Effector memory CD8-positive, alpha-beta T cell (primary cell): ENCODE measurements around the gene LETMD1.

Experiments used
- ATAC-seq: fragments of 150-1000 bp; cut with Tn5 transposase; replicated peaks from 2 replicates; pipeline ENCODE4 v1.10.0; 2021; ENCODE audit warnings: mild to moderate bottlenecking, moderate library complexity
- DNase-seq, 3 experiments: peaks; one replicate each; pipeline ENCODE4 v3.0.0; 2021
- H3K27ac Mint-ChIP-seq, 2 donors: one replicate each; pipeline ENCODE4 v1.8.0; 2022; ENCODE audit warnings: mild to moderate bottlenecking in 2 of 2, mixed read lengths in 2 of 2, moderate library complexity in 2 of 2
- H3K27me3 Mint-ChIP-seq, 2 donors: one replicate each; pipeline ENCODE4 v1.8.0; 2022; ENCODE audit warnings: mixed read lengths in 2 of 2
- H3K36me3 Mint-ChIP-seq: one replicate; pipeline ENCODE4 v1.8.0; 2022; ENCODE audit warnings: mild to moderate bottlenecking, moderate library complexity, mixed read lengths; ENCODE audit not compliant: insufficient read depth
- H3K4me1 Mint-ChIP-seq, 2 donors: one replicate each; pipeline ENCODE4 v1.8.0; 2022; ENCODE audit warnings: low read depth in 2 of 2, mixed read lengths in 2 of 2
- H3K4me3 Mint-ChIP-seq, 2 donors: one replicate each; pipeline ENCODE4 v1.8.0; 2022; ENCODE audit warnings: mild to moderate bottlenecking in 2 of 2, mixed read lengths in 2 of 2, moderate library complexity in 2 of 2
- H3K9me3 Mint-ChIP-seq, 2 donors: one replicate each; pipeline ENCODE4 v1.8.0; 2022; ENCODE audit warnings: mixed read lengths in 2 of 2

The LETMD1 gene

DNA sequence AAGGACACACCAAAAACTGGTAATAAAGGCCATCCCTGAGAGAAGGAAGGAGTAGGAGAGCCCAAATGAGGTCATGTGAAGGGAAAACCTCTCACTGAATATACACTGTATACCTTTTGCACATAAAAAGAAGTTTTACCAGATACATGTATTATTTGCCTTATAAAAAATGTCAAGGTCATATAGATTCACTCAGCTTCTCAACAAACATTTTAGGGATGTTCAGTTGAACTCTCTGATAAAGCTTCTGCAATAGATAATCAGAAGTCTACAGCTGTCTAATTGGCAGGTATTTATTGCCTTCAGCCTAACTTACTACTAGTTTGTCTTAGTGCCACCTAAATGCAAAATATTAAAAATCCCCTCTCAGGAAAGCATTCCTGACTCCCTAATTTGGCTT lies 30.7 kb upstream of the LETMD1 start:
- H3K9me3 Mint-ChIP-seq: no peaks in the 10 kb centered on the region
- H3K27ac Mint-ChIP-seq: peak overlapping the region; percentile 12 to 25
- no peak overlapping the region for H3K4me3 Mint-ChIP-seq
- H3K36me3 Mint-ChIP-seq: peaks cover 17% of the 10 kb centered on the region
- H3K4me1 Mint-ChIP-seq: peaks cover 15 to 24% of the 10 kb centered on the region in 2 donors
- ATAC-seq (no peak), DNase-seq (no peak)
- no peaks in the 10 kb centered on the region for H3K27me3 Mint-ChIP-seq

DNA sequence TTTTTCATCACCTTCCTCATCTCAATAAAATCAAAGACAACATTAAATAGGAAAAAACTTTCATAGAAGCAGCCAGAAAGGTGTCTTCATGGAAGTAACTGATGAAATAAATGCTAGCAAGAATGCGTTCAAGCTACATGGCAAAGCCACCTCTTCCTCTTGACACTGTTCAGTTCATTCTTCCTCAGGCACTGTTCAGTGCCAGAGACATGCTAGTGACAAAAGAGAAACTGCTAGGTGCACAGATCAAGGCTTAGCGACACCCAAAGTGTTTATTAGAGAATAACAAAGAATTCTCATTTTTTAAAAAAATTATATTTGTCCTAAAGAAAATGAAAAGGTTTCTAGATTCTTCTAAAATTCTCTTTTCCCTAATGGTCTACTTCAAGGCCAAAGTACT lies 29.2 kb upstream of the LETMD1 start:
- H3K27ac Mint-ChIP-seq: peak overlapping the region in 1 of 2 donors; percentile 25
- ATAC-seq (no peak), DNase-seq (no peak)
- H3K4me1 Mint-ChIP-seq: peaks cover 15 to 30% of the 10 kb centered on the region in 2 donors
- H3K4me3 Mint-ChIP-seq: no peak overlapping the region
- no peaks in the 10 kb centered on the region for H3K27me3 Mint-ChIP-seq
- no peaks in the 10 kb centered on the region for H3K9me3 Mint-ChIP-seq
- peaks cover 17% of the 10 kb centered on the region for H3K36me3 Mint-ChIP-seq

DNA sequence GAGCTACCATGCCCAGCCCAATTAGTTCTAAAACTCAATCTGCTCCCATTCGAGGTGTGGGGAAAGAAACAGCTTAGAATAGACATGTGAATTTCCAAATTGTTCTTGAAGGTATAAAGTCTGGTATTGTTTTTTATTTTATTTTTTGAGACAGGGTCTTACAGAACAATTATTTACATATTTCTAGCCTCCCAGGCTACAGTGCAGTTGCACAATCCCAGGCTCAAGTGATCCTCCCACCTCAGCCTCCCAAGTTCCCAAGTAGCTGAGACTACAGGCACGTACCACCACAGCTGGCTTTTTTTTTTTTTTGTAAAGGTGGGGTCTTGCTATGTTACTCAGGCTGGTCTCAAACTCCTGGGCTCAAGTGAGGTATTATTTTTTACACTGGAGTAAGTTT lies 28.2 kb upstream of the LETMD1 start:
- H3K27me3 Mint-ChIP-seq: no peaks in the 10 kb centered on the region
- DNase-seq (no peak), ATAC-seq (no peak)
- no peak overlapping the region for H3K4me3 Mint-ChIP-seq
- peak overlapping the region in 1 of 2 donors; percentile 28 for H3K27ac Mint-ChIP-seq
- H3K4me1 Mint-ChIP-seq: peaks cover 25 to 39% of the 10 kb centered on the region in 2 donors
- peaks cover 21% of the 10 kb centered on the region for H3K36me3 Mint-ChIP-seq
- no peaks in the 10 kb centered on the region for H3K9me3 Mint-ChIP-seq

DNA sequence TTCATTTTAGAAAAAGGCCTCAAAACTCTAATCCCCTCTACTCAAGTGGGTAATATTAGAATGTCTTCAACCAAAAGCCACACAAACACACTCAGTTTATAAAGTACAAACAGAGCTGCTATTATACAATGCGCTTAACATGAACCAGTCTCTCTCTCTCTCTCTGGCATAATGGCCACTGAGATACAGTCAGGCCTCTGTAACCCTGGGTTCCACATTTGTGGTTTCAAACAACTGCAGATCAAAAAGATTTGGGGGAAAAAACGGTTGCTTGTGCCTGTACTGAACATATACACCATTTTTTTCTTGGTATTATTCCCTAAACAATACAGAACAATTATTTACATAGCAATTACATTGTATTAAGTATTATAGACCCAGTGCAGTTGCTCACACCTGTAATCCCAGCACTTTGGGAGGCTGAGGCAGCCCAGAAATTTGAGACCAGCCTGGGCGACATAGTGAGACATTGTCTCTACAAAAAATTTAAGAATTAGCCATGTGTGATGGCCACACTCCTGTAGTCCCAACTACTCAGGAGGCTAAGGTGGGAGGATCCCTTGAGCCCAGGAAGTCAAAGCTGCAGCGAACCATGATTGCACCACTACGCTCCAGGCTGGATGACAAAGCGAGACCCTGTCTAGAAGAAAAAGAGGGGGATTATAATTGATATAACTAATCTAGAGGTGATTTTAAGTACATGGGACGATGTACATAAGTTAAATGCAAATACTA lies 27.5 kb upstream of the LETMD1 start:
- Mint-ChIP-seq H3K27ac (peak overlapping the region in 1 of 2 donors; percentile 28), H3K4me1 (peaks cover 31 to 46% of the 10 kb centered on the region in 2 donors), H3K36me3 (peaks cover 21% of the 10 kb centered on the region), H3K27me3 (no peaks in the 10 kb centered on the region), H3K9me3 (no peaks in the 10 kb centered on the region), H3K4me3 (no peak overlapping the region)
- DNase-seq: no peak
- ATAC-seq: no peak

DNA sequence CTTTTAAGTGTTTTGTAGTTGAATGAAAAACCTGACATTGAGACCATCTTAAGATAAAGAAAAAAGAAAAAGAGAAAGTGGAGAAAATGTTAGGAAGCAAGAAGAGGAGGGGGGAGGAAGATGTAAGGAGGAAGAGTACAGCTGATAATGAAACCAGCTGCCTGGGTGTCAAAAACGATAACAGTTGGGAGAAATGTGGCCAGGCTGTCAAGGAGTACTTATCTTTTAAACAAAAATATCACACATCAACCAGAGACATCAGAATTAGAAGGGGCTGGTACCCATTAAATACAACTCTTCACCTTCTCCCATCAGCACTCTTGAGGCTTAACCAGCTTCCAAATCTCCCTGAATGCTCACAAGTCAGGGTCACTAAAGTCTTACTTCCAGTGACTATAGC lies 26.4 kb upstream of the LETMD1 start:
- peaks cover 36 to 52% of the 10 kb centered on the region in 2 donors for H3K4me1 Mint-ChIP-seq
- H3K4me3 Mint-ChIP-seq: peak overlapping the region; percentile 19 to 22
- ATAC-seq (no peak), DNase-seq (no peak)
- H3K36me3 Mint-ChIP-seq: peaks cover 21% of the 10 kb centered on the region
- no peaks in the 10 kb centered on the region for H3K27me3 Mint-ChIP-seq
- H3K27ac Mint-ChIP-seq: peak overlapping the region; percentile 24 to 76
- H3K9me3 Mint-ChIP-seq: no peaks in the 10 kb centered on the region

DNA sequence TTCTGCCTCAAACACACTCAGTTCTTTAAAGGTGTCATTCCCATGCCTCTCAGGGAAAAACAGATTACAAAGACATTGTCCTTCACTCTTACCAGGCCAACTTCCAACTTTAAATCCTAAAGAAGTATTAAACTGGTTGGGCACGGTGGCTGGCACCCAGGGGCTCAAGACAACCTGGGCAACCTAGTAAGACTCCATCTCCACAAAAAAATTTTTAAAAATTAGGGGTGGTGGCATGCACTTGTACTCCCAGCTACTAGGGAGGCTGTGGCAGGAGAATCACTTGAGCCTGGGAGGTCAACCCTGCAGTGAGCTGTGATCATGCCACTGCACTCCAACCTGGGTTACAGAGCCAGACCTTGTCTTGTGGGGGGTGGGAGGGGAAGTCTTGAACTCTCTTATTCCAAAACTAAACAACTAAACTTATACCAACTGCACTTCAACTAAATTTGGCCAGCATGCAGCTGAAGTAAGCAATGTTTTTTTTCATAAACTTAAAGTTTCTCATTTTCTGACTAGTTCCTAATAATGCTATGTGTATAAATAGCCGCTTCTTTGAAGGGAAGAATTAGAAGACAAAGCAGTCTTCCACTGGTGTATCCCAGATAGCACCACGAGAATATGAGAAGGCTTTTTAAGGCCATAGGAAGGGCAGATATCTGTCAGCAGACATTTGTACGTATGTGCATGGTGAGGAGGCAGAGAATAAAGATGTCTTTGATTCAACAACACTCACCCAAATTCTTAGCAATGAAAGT lies 24.3 kb upstream of the LETMD1 start:
- peaks cover 37 to 49% of the 10 kb centered on the region in 2 donors for H3K4me1 Mint-ChIP-seq
- ATAC-seq: no peak
- H3K27me3 Mint-ChIP-seq: peaks cover 3 to 6% of the 10 kb centered on the region in 2 donors
- peak overlapping the region; percentile 96 for H3K27ac Mint-ChIP-seq
- no peaks in the 10 kb centered on the region for H3K9me3 Mint-ChIP-seq
- no peak for DNase-seq
- H3K36me3 Mint-ChIP-seq: peaks cover 10% of the 10 kb centered on the region
- H3K4me3 Mint-ChIP-seq: peak overlapping the region; percentile 97 to 100

DNA sequence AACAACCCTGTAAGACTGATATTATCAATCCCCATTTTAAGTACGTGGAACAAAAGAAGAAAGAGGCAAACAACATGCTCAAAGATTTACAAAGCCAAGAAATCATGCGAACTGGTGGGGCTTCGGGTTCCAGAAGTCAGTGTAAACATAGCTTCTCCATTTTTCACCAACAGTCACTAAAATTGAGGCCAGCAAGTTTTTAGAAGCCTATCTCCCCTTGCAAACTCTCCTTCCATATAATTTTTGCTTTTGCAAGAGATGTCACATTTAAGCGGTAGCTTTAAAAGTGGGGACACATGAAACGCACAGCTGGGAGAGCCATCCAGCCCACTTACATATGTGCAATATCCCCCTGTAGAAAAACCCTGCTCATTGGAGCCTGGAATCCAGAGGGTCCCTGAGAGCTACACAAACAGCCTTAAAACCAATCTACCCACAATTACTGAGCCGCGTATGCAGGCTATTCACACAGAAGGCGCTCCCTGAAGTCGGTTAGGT lies 22.7 kb upstream of the LETMD1 start:
- peaks cover 9% of the 10 kb centered on the region for H3K36me3 Mint-ChIP-seq
- H3K27me3 Mint-ChIP-seq: peaks cover 6 to 8% of the 10 kb centered on the region in 2 donors
- H3K27ac Mint-ChIP-seq: peak overlapping the region; percentile 96
- ATAC-seq: no peak
- H3K9me3 Mint-ChIP-seq: no peaks in the 10 kb centered on the region
- H3K4me1 Mint-ChIP-seq: peaks cover 37 to 48% of the 10 kb centered on the region in 2 donors
- peak overlapping the region; percentile 97 to 100 for H3K4me3 Mint-ChIP-seq
- no peak for DNase-seq

DNA sequence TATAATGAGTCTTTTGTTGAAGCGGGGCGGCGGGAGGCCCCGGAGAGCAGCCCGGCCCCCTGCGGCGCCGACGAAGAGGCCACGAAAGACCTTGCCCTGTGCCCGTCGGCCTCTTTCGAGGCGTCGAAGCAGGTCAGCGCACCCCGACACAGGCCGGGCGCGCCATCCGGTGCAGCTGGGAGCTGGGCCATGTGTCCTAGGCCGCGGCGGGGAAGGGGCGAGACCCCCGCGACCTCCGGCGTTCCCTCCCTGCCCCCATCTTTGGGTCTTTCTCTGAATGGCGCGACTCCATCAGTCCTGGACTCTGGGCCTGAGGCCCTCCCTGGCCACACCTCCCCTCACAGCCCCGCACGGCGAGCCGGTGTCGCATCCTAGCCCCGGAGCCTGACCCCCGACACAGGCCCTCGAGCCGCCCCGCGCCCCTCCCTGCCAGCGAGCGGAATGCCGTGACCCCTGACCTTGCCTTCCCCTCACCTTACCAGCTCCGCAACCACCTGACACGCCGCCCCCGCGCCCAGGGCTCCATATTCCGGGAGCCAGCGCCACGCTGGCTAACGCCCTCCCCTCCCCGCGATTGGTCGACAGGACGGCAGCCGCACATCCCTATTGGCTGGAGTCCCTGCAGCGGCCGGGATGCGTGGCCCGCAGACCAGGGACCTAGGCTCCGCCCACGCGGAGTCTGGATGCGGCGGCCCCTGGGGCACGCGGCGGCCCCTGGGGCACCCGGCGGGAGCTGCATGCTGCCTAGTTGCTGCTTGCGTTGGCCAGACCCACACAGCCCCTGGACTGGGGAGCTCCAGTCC lies 22.1 kb upstream of the LETMD1 start, which contains the start of gene SLC11A2:
Gene SLC11A2, minus strand, starts transcription at position 549 of the 803 bp plus-strand sequence. CDS start 15,656 bp downstream, outside the sequence.
- Mint-ChIP-seq H3K4me3 (peak within 1 kb of the TSS; percentile 97 to 100), H3K9me3 (no peaks in the 10 kb centered on the region), H3K27ac (peak within 1 kb of the TSS; percentile 96), H3K36me3 (peaks cover 9% of the 10 kb centered on the region), H3K4me1 (peaks cover 35 to 41% of the 10 kb centered on the region in 2 donors), H3K27me3 (peaks cover 6 to 8% of the 10 kb centered on the region in 2 donors)
- ATAC-seq (peak; percentile 92), DNase-seq (peak; percentile 80 to 84 (median 83))

DNA sequence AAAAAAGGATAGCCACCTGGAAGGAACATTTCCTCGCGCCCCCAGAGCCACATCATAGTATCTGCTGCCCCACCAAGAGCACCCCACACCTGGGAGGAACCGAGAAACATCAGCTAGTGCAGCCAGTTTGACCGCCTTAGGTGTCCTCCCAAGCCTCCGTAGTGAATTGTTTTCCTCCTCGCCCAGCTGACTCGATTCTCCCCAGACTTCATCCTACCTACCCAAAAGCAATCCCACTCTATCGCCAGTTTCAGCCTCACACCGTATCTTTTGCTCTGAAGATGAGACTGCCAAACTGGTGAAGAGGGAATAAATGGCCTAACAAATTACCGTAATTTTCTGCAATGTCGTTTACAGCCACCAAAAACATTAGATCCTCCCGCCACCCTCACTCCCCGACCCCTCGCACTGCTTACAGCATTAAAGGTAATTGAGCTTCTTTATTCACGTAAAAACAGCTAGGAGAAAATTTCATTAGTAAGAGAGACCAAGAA lies 20.7 kb upstream of the LETMD1 start:
- peaks cover 9% of the 10 kb centered on the region for H3K36me3 Mint-ChIP-seq
- peaks cover 6 to 8% of the 10 kb centered on the region in 2 donors for H3K27me3 Mint-ChIP-seq
- peak overlapping the region; percentile 33 to 64 for H3K4me3 Mint-ChIP-seq
- DNase-seq (no peak), ATAC-seq (no peak)
- peaks cover 26 to 33% of the 10 kb centered on the region in 2 donors for H3K4me1 Mint-ChIP-seq
- no peaks in the 10 kb centered on the region for H3K9me3 Mint-ChIP-seq
- H3K27ac Mint-ChIP-seq: no peak overlapping the region

DNA sequence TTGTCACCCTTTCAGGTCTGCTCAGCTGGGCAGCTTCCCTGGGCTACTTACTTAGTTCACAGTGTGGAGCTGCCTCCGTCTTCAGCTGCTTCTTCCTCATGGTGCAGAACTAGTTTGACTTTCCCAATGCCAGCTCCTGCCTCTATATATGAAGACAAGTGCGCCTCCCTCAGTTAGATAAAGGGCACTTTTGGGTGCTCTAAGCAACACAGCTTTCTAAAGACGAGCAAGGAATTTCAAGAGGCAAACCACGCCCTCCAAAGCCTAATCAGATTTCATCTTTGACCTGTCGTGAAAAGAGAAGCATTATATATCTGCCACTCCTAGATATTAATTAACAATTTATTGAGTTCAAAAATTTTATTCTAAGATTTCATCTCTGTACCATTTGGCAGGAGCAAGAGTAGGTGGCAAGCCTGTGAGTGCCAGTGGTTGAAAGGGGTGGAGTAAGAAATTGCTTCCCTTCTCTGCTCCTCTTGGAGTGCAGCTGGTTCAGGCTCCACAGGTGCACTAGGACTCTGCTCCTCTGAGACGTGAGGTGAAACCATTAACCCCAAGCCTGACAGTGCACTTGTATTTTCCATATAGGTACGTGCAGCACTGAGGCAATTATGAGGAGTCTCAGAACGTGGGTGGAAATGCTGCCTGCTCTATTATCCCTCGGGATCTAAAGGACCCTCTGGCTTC lies 19.9 kb upstream of the LETMD1 start:
- no peak for ATAC-seq
- Mint-ChIP-seq H3K4me3 (peak overlapping the region; percentile 17 to 20), H3K9me3 (no peaks in the 10 kb centered on the region), H3K27ac (no peak overlapping the region), H3K27me3 (peaks cover 6 to 8% of the 10 kb centered on the region in 2 donors), H3K36me3 (peaks cover 9% of the 10 kb centered on the region), H3K4me1 (peaks cover 26 to 29% of the 10 kb centered on the region in 2 donors)
- DNase-seq: no peak

DNA sequence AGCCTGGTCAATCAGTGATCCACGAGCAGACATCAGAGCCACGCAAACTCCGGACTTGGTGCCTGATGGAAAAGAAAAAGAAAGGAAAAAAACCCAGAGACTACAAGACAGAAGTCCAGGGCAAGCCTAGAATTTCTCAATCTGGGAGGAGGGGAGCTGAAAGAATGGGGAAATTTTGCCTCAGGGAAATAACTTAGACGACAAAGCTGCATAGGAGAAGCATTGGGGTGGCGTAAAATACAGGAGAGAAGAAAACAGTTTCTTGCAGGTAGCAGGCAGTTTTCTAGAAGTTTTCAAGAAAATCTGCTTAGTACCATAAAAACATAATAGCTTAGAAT lies 19.3 kb upstream of the LETMD1 start:
- Mint-ChIP-seq H3K27ac (no peak overlapping the region), H3K9me3 (no peaks in the 10 kb centered on the region), H3K4me3 (no peak overlapping the region), H3K36me3 (peaks cover 9% of the 10 kb centered on the region), H3K27me3 (peaks cover 6 to 8% of the 10 kb centered on the region in 2 donors), H3K4me1 (peaks cover 23 to 24% of the 10 kb centered on the region in 2 donors)
- DNase-seq: no peak
- ATAC-seq: no peak

DNA sequence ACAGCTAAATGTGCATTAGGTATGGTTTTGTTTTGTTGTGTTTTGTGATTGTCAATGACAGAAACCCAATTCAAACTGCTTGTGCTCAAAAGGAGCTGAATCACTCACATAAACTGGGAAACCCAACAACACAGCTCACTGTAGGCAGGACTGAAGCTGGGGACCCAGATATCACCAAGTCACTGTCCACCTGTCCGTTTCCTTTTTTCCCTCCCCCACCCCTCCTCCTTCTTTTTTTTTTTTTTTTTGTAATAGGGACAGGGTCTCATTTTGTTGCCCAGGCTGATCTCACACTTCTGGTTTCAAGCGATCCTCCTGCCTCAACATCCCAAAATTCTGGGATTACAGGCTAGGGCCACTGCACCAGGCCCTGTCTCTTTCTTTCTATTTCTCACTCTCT lies 15.1 kb upstream of the LETMD1 start:
- ATAC-seq (no peak), DNase-seq (no peak)
- peaks cover 6 to 8% of the 10 kb centered on the region in 2 donors for H3K27me3 Mint-ChIP-seq
- no peak overlapping the region for H3K4me3 Mint-ChIP-seq
- no peaks in the 10 kb centered on the region for H3K4me1 Mint-ChIP-seq
- no peaks in the 10 kb centered on the region for H3K36me3 Mint-ChIP-seq
- H3K27ac Mint-ChIP-seq: no peak overlapping the region
- H3K9me3 Mint-ChIP-seq: no peaks in the 10 kb centered on the region
